Stimulated activated CD8-positive, alpha-beta memory T cell treated with anti-CD3 and anti-CD28 coated beads, Interleukin-4, amount 100 ng/mL, for 24 hours (primary cell): ENCODE data around the gene MCTP1.
"Not testable (repeated sequence)": the region's sequence is repeated elsewhere in the genome, so short reads cannot be mapped to it uniquely, and the experiment has no call there.

Experiments used
- DNase-seq: peaks from one replicate; pipeline ENCODE4 v3.0.0-alpha.2; 2020; ENCODE audit warnings: low read depth

The MCTP1 gene

DNA sequence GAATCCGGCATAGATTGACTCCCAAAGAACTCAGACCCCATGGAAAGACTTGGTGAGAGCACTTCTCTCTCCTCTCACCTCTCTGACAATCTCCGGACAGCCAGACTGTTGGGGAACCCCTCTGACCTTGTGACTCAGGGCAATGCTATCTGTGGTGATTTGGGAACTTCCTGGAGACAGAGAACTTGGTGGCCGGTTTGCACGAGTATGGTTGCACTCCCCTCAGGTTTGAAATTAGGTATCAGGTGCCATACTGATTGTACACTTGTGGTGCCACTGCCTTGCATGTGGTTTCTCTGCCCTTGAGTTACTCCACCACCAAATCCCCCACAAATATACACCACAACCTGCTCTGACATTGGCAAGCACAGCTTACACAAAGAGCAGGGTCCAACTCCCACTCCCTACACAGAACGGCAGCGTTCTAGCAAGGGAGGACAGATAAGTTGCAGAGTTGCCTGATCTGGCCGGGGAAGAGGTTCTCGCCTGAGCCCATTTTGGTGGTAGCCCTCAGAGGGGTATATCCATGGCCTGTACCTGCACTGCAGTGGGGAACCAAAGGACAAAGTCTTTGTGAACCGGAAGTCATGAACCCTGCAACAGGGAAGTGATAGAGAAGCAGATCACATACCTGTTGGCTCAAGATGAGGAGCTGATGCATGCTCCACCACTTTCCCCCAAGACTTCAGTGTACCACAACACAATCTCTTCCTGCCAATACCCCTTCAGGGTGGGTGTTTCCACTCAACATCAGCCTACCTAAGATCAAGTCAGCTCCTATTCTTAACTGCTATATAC is 255.1 kb downstream of the MCTP1 start:
- DNase-seq, result no peak

GRCh38 chr5:95027775-95028174 is 257.1 kb downstream of the MCTP1 start:
- DNase-seq, result no peak

- no peak for DNase-seq
These were observed 257.7 kb downstream of the MCTP1 start for GRCh38 chr5:95027151-95027721.

GRCh38 chr5:95026718-95027117 is 258.2 kb downstream of the MCTP1 start:
- DNase-seq, result no peak

GRCh38 chr5:95022967-95023695 is 261.8 kb downstream of the MCTP1 start:
- DNase-seq, result no peak

GRCh38 chr5:95020345-95020744 is 264.5 kb downstream of the MCTP1 start:
- DNase-seq, result no peak

GRCh38 chr5:95018946-95019345 is 265.9 kb downstream of the MCTP1 start:
- DNase-seq, result no peak

DNA sequence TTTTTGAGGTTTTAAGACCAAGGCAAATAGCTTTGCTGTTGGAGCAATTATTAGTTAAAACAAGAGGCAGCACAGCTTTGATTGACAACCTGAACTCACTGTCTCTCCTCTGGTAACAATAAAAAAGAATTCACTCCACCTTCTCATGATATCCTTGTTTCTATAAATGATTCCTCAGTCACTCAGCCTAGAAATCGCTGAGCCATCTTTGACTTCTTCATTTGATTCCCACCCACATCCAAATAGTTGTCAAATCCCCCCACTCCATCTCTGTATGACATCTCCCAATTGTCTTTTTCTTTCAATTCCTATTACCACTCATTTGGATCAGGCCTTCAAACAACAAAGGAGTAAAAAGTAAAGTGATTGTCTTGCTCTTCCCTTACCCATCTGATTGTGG is 266.4 kb downstream of the MCTP1 start:
- no peak for DNase-seq

DNA sequence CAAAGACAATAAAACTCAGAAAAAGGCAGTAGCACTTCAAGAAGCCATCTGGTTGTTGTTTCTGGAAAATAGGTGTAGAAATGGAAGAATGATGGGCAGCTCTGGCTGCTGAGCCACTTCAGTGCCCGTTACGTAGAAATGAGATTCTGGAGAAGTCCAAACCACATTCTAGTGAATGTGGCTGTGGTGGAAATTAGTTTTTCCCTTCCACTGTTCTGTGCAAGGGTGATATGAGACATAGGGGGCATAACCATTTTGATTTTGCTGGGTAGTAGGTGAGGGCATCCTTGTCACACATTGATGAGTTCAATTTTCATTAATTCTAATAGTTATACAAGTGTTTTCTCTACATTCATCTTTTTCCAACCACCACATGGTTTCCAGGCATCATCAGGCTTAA is 275.1 kb downstream of the MCTP1 start:
- no peak for DNase-seq

DNA sequence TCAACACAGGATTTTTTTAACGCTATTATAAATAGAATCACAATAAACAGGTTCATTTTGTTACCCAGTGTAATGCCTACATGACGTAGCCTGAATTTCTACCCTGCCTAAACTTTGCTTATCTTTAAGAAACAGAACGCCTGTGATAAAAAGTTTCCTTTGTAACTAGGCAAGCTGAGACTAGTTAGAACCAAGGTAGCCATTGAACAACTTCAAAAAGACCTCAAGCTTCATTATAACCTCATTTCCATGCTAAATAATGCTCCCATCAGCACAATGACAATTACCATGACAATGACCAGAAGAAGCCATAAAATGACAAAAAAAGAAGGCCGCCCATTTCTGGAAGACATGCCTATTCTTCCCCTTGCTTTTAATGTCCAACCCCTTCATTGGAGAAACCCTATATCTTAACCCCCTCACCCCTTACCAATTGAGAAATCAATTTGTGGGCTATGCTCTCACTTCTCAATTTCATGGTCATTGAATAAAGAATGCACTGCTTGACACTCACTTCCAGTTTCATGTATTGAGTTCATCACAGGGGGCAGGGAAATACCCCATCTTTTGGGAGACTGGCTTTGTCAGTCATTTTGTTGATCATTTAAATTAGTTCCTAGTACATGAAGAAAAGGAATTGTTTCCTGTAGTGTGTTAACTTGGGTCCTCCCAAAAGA is 276.8 kb downstream of the MCTP1 start:
- DNase-seq, result no peak

DNA sequence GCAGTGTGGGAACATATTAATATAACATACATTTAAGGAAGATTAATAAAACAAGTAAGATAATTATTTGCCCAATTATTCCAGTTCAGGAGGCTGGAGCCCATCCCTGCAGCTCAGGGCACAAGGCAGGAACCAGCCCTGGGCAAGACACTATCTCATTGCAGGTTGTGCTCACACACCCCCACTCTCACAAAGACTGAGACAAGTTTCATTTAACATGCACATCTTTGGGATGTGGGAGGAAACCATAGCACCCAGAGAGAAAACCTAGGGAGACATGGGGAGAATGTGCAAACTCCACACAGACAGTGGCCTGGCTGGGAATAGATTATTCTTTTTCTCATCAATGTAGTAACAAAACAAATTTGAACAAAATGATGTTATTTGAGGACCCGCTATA is 279.1 kb downstream of the MCTP1 start:
- no peak for DNase-seq

DNA sequence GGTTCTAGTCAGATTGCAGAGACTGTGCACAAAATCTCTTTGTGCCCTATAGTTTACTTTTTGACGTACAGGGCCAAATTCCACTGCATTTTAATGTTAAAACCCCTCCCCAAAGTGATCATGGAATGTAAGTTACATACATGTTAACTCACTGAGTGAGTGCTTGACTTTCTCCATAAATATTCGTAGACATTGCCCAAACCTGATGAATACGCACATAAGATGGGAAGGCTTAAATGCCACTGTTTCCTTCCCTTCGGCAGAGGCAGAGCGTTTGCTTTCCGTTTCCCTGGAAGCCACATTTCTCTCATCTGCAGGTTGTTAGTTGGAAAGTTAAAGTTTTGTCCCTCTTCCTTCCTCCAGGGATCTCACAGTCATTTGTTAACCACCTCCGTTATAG is 286.2 kb downstream of the MCTP1 start:
- no peak for DNase-seq

GRCh38 chr5:94994537-94994936 is 290.4 kb downstream of the MCTP1 start:
- not testable (repeated sequence) for DNase-seq

DNA sequence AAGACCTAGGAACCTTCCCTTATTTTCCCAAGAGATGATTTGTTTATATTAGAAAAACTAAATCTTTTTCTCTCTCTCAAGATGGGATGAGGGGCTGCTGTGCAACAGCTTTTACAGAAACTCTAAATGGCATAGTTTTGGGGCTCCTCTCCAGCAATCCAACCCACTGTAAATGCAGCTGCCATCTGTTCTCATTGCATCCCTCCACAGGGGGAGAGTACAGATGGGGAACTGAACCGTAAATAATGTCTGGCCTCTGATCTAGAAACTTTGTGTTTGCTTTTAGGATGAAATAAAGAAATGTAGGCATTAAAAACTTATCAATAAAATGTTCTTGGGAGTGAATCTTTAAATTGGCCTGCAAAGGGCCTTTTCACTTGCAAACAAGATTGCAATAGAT is 291.4 kb downstream of the MCTP1 start:
- no peak for DNase-seq

DNA sequence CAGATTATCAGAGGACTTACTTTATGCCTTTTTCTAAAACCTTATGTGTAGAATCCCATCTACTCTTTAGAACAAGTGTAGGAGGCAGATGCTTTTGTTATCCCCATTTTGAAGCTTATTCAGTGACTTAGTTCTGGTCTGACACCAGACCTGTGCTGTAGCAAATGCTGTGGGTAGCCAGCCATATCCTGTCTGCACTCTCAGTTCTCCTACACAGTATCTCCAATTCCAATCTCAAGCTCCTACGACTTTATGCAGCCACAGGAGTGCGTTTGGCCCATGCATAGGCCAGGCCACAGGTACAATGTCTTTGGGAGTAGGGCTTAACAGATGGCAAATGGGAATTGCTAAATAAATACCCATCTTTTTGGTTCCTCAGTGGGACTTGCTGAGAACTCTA is 292.6 kb downstream of the MCTP1 start:
- no peak for DNase-seq

DNA sequence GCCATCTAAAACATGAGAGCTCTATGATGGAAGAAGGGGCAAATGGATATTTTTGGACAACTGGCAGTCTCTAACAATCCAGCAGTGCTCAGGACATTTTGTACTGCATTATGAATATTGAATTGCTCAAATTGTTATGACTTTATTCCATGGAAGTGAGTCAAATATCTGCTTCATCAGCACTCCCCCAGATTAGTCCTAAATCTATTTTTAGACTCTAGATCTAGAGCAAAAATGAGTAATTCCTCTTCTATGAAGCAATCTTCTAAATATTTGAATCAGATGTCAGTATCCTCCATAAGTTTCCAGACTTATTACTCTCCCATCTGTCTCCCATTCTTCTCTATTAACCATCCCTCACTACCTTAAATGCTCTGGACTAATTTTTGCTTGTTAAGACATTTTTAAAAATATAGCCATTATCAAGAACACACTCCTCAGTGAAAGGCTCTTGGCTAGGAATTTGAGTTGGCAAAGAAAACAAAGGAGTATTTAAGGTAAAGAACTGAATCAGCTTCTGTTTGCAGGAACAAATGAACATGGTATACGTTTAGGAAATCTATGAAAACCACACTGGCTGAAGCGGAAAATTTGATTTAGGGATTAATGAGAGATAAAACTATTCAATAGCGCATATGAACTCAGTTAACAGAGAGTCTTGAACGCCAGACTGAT is 300.9 kb downstream of the MCTP1 start:
- no peak for DNase-seq

DNA sequence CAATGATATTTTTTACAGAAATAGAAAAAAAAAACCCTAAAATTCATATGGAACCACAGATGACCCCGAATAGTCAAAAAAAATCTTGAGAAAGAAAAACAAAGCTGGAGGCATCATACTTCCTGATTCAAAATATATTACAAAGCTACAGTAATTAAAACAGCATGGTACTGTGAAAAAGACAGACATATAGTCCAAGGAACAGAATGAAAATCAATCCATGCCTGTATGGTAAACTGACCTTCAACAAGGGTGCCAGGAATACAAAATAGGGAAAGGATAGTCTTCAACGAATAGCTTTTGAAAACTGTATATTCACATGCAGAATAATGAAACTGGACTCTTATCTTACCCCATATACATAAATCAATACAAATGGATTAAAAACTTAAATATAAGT is 307.5 kb downstream of the MCTP1 start:
- no peak for DNase-seq

DNA sequence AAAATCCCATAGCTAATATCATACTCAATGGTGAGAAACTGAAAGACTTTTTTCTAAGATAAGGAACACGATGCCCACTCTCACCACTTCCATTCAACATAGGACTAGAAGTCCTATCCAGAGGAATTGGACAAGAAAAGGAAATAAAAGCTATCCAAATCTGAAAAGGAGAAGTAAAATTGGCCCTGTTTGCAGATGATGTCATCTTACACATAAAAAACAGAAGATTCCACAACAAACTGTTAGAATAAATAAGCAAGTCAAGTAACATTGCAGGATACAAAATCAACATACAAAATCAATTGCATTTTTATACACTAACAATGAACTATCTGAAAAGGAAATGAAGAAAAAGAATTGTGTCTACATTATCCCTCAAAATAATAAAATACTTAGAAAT is 308.0 kb downstream of the MCTP1 start:
- DNase-seq, result no peak

GRCh38 chr5:94972268-94972667 is 312.6 kb downstream of the MCTP1 start:
- no peak for DNase-seq

DNA sequence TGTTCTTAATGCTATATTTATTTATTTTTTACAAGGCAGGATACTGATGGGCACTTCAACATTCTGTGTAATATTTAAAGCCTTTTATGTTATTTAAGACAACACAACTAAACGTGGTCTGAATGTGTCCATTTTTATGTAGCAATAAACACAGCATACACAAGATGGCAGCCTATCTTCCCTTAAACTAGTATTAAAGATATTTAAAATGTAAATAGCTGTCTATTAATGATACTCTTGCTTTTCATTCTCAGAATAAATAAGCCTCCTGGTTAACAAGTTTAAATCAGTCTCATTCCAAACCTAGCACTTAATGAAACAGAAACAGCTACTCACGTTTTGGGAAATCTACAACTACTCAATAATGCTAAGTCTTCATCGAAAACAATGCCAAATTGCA is 315.7 kb downstream of the MCTP1 start:
- no peak for DNase-seq

DNA sequence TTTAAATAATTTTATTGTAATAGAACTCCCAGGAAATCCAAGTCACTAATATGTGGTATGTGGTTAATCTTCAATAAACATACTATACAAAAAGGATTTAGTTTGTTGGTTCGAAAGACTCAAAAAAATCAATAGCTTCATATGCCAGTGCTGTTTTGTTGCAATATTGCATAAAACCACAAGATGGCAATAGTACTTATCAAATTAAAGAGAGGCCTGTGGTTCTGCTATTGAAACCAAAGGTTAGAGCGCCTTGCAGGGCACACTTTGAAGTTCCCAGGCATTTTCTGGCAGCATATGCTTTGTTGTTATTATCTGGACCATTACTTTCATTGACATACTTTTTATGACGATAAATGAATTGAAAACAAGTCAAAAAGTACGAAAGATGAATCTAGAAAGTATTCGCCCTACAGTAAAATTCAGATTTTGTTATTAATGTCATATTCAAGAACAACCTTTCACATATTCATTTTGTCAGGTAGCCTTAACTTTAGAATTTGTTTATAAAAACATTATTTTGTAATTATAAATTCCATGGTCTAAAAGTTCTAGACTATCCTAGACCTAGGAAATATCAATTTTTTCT is 316.3 kb downstream of the MCTP1 start:
- no peak for DNase-seq

DNA sequence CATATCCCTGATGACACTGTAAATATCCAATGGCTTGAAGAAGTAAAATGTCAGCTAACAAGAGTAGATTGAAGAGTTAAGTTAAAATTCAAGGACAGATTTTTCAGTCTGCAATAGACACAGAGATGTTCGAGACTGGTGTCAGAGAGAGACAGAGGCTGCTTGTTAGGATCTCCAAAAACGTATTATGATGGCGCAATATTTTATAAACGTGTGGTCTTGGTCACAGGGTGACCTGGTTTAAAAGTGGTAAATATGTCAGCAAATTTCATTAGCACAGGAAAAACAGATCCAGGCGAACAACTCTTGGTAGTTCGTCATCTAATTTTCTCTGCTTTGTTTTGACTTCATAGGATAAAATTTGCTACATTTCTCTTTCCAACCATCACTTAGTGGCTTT is 317.4 kb downstream of the MCTP1 start:
- no peak for DNase-seq
